DMS153 treated with DMSO at 0.1 percent for 48 hours (cell line): Measurements from ENCODE around the gene NGEF.

Experiments
- DNase-seq: peaks from one replicate; lab custom pipeline; 2025; ENCODE audit not compliant: unreplicated experiment; lab: John Stamatoyannopoulos, UW

The NGEF gene

DNA sequence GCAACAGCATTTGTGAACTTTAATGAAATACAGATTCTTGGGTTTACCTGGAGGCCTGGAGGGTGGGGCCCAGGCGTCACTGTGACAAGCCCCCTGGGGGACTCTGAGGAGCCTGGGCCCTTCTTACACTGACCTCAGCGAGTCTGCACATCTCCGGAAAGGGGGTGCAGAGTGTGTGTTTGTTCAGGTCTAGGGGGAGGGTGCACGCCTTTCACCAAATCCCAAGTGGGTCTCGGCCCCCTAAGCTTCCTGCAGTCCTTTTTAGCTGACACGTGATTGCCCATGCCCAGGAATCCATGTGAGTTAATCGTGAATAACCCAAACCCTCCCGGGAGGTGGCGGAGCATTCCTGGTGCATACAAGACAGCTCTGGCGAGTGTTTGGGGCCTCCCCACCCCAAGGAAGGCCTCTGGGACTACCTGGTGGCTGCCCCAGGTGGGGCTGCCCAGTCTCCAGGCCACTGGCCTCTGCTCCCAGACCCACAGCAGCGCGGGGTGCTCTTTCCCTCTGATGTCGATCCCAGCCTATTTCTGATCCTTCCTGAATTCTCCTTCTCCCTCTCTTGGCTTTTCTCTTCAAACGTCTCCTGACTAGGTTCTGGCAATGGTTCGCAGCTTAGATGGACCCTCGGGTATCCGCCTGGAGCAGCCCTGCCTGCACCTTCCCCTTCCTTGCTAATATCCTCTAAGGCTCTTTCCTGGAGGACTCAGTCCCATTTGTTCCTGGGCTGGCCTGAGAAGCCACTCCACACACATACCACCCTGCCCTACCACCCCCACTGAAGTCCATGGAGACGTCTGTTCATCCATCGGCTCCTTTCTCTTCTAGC is 10.0 kb downstream of the NGEF start:
- no peak for DNase-seq

DNA sequence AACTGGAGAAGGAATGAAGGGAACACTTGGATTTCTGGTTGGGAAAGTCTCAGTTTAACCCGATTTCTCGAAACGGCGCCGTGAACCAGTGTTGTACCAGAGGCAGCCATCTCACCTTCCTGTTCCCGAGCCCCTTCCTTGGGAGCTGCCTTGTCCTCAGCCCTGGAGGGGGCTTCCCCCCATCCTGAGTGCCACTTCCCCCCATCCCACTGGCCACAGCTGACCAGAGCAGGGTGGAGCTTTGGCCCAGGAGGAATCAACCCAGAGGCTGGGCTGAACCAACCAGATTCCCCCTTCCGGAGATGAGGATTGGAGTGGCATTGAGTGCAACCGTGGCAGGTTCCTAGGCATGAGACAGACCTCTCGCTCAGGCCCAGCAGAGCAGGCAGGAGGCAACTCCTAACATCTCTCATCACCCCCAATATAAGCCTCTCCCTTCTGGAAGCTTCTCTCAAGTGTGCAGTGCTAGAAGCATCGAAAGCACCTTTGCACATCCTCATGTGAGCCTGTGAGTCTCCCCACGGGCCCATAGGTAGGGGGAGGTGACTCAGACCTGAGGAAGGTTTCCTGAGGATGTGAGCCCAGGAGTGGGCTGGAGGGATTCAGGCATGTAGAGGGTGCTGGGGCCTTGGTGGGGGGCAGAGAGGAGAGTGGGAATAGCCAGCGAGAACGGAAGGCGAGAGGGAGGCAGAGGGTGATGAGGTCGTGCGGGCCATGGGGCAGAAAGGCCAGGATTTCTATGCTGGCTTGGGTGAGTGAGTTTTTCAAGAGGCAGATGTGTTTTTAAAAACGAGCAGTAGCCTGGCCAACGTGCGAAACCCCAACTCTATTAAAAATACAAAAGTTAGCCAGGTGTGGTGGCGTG is 11.9 kb downstream of the NGEF start:
- DNase-seq = no peak

DNA sequence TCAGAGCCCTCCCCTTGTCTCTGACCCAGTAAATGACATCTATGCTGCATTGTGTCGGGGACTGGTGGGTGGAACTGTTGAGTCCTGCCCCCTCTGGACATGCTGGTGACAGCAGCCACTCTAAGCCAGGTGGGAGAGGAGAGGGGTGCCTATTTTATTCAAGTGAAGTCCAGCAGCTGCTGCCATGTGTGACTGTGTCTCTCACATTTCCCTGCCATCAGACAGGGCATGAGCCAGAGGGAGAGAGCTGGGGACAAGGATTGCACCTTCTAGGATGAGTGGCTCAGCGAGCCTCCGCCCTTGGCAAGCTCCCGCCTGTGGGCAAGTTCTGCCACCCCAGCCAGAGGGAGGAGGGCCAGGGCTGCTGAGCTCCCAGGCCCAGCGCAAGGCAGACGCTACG is 13.7 kb downstream of the NGEF start:
- DNase-seq = no peak

DNA sequence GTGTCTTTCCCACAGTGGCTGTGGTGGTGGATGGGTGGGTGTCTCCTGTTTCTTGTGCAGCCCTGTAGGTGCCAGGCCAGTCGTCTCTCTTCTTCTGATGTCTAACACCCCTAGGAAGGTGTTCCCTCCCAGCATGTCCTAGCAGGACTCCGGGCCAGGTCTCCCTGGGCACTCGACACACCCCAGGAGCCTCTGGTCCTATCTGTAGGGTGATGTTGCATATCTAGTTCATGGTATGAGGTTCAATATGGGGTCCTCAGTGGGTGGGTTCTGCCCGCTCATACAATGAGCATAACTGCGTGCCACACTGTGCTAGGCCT is 14.4 kb downstream of the NGEF start:
- DNase-seq = no peak

DNA sequence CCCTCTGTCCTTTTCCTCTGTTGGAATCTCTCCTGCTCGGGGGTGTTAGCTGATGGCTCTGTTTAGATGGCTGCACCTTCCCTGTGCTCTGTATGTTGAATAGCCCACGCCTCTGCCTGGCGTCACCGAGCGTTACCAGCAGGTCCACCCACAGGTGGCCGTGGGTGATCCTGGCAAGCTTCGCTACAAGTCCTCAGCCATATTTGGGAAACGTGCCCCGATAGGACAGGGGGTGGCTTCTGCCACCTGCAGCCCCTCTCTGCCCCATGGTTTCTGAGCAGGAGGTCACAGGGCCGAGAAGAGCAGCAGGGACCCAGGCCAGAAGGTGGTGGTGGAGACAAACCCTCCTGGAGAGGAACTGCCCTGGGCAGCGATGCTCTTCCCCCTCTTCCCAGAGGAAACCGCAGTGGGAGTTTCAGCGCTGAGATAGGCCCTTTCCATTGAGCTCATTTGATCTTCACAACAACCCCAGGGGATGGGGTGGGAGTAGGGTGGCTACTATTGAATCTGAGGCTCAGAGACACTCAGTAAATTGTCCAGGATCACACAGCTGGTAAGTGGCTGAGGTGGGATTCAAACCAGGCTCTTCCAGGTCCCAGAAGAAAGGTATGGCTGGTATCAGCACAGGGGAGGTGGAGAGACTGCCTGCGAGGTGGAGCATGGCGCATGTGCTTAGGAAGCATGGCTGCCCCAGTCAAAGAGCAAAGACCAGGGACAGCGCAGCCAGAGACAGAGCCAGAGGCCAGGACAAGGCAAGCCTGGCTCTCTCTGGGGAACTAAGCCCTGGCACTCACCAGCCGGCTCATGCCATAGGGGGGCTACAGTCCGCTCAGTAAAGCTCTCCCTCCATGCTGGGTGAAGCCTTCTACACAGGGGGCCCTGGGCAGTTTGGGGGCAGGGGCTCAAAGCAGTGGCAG is 15.0 kb downstream of the NGEF start:
- DNase-seq = no peak

DNA sequence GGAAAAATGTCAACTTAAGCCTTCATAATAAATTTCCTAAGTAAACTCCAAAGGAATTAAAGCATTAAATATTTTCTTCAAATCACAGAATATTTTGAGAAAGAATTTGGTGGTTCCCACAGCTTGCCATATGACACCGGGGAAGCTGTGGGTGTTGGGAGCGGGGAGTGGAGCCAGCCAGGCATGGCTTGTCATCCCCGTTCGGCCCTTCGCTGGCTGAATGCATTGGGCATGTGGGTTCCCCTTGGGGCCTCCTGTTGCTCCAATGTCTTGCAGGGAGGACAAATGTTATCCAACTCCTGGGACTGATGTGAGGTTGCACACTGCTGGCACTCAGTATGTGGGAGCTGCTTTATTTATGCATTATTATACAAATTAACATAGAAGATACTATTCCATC is 18.6 kb downstream of the NGEF start:
- no peak for DNase-seq

DNA sequence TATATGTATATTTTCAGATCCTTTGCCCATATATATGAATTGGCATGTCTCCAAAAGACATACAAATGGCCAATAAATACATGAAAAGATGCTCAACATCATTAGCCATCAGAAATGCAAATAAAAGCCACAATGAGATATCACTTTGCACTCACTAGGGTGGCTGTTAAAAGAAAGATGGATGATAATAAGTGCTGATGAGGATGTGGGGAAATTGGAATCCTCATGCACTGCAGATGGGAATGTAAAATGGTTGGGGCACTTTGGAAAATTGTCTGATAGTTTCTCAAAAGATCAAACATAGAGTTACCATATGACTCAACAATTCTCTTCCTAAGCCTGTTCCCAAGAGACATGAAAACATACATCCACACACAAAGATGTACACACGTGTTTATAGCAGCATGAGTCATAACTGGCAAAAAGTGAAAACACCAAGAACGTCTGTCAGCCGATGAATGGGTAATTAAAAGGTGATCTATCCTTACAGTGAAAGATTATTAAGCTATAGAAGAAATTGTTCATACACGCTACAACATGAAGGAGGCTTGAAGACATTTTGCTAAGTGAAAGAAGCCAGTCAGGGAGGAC is 19.7 kb downstream of the NGEF start:
- DNase-seq = no peak

DNA sequence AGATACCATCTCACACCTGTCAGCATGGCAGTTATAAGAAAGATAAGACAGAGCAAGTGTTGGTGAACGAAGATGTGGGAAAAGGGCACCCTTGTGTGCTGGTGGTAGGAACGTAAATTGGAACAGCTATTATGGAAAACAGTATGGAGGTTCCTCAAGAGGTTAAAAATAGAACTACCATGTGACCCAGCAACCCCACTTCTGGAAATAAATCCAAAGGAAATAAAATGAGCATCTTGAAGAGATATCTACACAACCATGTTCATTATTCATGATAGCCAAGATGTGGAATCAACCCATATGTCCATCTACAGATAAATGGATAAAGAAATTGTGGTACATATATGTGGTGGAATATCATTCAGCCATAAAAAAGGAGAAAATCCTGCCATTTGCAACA is 26.9 kb downstream of the NGEF start:
- DNase-seq = no peak

DNA sequence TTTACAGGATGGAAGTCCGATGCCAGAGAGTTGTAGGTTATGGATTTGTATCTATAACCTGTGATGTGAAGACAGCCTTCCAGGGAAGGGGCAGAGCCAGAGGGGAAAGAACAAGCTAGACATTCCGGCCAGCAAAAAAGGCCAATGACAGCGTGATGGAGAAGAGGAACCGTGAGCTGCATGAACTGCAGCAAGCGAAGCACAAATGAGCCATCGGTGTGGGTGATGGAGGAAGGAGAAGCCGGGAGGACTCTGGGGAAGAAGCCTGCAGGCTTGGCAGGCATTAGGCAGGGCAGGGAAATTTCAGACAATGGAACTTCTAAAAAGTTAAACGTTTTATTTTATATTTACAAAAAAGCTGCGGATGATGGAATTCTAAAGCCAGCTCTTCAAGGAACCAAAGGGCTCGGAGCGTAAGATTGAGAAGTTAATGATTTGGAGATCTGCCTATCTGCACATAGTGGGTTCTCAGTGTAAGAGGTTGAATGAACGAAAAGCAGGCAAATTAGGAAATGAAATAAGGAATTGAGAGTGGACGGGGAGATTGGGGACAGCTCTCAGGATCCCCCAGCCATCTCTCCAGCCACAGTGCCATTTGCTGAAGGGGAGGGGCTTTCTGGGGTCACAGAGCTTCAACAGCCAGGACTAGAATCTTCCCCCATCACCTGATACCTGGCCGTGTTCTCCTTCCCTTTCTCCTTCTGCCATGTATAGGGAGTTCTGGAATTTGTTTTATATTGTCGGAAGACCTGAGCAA is 28.4 kb downstream of the NGEF start:
- no peak for DNase-seq

DNA sequence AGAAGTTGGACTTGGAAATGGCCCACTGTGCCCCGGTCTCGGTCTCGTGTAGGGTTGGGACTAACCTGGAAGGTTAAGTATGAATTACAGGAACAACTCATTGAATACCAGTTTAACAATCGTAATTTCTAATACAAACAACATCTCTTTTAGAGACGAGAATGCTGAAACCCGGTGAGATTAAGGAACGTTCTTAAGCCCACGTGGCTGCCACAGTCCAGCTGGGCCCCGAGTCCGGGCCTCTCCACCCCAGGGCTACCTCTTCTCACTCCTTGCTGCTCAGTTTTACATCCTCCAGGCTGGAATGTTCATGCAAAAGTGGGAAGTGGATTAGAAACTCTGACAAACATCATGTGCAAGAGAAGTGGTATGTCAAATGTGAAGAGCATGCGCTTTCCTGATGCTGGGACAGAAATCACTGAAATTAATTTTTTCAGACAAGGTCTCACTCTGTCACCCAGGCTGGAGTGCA is 29.4 kb downstream of the NGEF start:
- DNase-seq = no peak

DNA sequence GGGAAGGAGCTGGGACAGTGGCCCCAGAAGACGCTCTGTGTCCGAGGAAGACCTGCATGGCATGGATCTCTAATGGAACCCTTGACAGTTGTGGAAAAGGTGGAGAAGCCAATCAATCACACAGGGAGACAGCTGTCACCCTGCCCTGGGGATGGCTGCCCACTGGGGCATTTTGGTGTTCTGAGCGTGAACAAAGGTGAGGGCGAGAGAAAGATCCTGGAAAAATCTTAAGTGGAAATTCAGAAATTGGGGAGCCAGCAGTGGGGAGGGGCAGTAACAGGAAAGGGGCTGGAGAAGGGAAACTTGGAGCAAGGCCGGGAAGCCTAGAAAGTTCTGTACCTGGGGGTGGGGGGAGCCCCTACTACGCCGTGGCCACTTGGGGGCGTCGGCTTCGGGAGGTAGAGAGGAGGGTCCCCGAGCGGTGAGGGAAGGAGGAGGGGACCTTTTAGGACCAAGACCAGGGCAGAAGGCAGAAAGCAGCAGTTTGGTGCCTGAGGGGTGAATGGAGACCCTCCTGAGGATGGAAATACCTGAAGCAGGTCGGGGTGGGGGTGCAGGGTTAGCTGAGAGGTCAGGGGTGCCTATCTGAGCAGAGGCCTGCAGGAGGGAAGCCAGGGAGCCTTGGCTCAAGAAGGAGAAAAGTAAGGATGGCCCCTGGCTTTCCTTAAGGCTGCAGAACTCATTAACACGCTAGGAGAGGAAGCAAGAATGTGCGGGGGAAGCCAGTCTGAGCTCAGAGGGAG is 30.0 kb downstream of the NGEF start:
- DNase-seq = no peak

DNA sequence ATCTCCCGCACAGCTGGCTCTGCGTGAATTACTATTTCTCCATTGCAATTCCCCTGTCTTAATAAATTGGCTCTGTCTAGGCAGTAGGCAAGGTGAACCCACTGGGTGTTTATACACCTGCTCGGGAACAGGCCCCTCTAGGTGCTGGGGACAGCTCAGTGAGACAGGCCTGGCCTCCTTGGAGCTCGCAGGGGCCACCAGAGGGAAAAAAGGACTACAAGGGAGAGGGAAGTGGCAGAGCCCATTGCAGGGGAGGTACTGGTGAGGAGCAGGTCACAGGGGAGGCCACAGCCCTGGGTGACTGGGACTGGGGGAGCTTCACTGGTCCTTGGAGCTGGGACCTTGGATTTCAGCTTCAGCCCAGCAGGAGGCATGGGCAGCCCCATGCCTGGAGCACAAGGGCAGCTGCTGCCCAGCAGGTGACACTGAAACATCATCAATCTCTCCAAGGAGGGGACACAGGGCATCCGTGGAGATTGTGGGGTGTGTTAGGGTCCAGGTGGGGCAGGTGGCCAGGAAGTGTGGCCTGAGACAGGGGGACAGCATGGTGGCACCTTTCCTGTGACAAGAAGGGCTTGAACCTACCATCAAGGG is 31.2 kb downstream of the NGEF start:
- no peak for DNase-seq

DNA sequence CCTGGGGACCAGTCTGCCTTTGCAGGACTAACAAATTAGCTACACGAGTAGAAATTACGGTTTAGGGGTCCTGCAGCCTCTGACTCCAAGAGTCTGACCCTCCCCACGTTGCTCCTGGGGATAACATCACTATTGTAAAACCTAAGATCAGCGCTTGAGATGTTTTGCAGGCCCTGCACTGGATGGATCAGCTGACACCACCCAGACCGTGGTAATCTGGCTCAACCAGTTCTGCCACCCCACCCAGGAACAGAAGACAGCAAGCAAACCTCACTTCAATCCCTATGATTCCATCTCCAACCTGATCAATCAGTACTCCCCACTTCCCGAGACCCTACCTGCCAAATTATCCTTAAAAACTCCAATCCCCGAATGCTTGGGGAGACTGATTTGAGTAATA is 31.7 kb downstream of the NGEF start:
- no peak for DNase-seq

DNA sequence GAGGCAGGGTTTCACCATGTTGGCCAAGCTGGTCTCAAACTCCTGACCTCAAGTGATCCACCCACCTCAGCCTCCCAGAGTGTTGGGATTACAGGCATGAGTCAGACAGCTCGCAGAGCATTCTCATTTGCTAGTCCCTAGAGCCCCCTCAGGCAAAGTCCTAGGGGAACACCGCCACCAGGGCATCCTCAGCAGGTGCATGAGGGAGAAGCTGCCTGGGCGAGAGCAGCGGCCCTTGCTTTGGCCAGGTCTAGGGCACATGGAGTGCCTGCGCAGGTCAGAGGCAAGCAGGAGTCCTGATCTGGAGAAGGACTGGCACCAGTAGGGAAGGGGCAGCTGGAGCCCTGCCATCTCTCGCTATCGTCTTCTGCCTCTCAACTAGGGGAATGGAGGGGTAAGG is 32.4 kb downstream of the NGEF start:
- no peak for DNase-seq

DNA sequence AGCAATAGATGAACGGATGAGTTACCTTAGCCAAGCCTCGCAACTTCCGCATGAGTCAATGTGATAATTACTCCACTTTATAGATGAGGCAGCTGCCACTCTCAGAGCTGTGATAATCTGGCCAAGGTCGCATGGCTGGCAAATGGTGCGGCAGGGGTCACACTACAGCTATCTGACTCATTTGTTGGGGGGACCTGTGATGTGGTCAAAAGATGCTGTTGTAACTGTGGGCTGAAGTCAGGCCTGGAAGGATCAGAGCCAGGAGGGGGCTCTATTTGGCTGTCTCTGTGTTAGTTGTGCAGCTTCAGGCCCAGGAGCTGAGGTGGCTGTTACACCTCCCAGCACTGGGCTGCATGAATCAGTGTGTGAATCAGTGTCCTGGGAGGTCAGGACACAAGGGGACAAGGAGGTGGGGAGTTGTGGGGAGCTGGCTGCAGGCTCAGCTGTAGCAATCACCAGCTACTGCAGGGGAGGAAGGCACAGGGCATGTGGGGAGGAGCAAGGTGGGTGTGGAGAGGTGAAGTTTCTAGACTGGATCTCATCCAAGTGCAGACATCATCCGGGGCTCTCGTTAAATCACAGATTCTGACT is 33.1 kb downstream of the NGEF start:
- no peak for DNase-seq

DNA sequence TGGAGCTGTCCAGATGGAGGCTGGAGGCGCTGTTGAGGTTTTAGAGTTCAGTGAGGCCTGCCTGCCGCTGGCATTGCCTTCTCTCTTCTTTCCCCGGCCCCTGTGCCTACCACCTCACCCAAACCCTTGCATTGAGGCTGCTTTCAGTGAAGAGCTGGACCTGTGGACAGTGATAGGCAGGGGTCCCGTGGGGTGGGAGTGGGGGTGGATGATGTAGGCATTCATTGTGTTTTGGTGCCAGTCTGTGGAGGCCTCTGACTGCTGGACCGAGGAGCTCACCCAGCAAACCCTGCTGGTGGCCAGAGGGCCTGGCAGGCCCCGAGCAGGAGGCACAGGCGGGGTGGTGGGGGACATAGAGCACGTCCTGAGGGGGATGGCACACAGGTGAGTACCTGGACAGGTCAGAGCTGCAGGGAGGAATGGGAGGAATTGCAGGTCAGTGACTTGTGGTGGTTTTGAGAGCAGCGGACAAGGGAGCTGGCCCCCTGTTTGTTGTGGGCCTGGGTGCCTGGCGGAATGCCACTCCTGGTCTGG is 35.6 kb downstream of the NGEF start:
- no peak for DNase-seq

DNA sequence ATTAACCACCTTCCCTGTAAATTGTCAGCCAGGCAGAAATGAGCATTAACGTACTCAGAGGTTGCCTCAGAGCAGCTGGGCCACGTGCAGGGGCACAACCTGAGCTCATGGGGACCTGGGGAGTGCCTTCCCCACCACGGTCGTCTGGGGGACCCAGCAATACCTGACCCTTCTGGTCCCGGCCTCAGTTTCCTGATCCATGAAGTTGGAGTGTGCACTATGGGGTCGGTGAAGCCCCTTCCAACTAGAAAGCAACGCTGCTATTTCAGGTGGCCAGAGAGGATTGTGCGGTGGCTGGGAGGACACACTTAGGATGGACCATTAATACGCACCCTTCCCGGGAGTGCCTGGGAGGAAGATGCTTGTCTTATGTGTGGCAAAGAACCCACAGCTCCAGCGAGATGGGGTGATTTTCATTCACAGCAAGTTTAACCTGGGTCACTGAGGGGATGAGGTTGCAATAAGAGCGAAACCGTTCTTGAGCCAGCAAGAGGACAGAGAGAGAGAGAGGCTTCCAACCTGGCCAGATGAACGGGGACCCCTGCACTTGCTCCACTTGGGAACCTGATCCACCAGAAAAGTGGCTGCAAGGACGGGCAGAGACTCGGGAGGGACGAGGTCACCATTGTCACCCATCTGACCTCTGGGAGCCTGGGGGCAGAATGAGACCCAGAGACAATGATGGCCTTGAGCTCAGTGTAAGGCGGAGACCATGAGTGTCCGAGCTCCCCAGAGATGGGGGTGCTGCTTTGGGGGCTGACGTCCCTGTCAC is 36.2 kb downstream of the NGEF start:
- no peak for DNase-seq

DNA sequence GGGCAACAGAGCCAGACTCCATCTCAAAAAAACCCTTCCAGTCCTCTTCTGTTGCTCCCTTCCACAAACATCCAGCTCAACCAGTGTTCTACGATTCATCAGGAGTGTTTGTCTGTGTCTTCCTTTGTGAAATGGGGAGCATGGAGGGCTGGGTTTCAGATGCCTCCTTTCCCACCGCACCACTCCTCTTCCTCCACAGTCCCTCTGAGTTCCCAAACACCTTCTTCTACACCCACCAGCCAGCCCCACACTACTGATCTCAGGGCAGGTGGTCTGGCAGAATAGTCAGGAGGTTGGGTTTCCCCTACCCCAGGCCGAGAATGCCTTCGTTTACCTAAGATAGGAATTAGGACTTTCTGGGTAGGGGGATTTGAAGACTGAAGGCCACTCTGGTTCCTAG is 36.9 kb downstream of the NGEF start:
- no peak for DNase-seq
